IPS-11a (cell line): ENCODE measurements around the gene STC2.
"Not testable (repeated sequence)": the region's sequence is repeated elsewhere in the genome, so short reads cannot be mapped to it uniquely, and the experiment has no call there.

Source experiments
- H3K4me3 ChIP-seq: one replicate; pipeline ENCODE4 v1.5.1; 2013; ENCODE audit warnings: low read depth, low read length, control low read depth

Gene STC2

GRCh38 chr5:173327948-173328843, at the start of gene STC2:
Gene STC2 (minus strand): TSS chr5:173328414. CDS start chr5:173328193, 221 bp downstream.
- H3K4me3 ChIP-seq: peak within 1 kb of the TSS; percentile 94

- no peak overlapping the region for H3K4me3 ChIP-seq
Observed at GRCh38 chr5:173371400-173371799, 43.2 kb upstream of the STC2 start.

- not testable (repeated sequence) for H3K4me3 ChIP-seq
Observed at GRCh38 chr5:173363406-173363805, 35.2 kb upstream of the STC2 start.

- H3K4me3 ChIP-seq: no peak overlapping the region
Observed at GRCh38 chr5:173355561-173355960, 27.3 kb upstream of the STC2 start.

GRCh38 chr5:173354645-173355044, 26.4 kb upstream of the STC2 start:
- no peak overlapping the region for H3K4me3 ChIP-seq

GRCh38 chr5:173352366-173353349, 24.4 kb upstream of the STC2 start:
- H3K4me3 ChIP-seq: no peak overlapping the region

GRCh38 chr5:173342813-173343755, 14.9 kb upstream of the STC2 start:
- H3K4me3 ChIP-seq: no peak overlapping the region

- H3K4me3 ChIP-seq: no peak overlapping the region
Observed at GRCh38 chr5:173341961-173342430, 13.8 kb upstream of the STC2 start.

GRCh38 chr5:173340984-173341383, 12.8 kb upstream of the STC2 start:
- H3K4me3 ChIP-seq: no peak overlapping the region

- H3K4me3 ChIP-seq: no peak overlapping the region
Observed at GRCh38 chr5:173340451-173340850, 12.2 kb upstream of the STC2 start.

GRCh38 chr5:173339286-173339685, 11.1 kb upstream of the STC2 start:
- no peak overlapping the region for H3K4me3 ChIP-seq

GRCh38 chr5:173338380-173339015, 10.3 kb upstream of the STC2 start:
- H3K4me3 ChIP-seq: no peak overlapping the region

GRCh38 chr5:173334808-173335207, 6.6 kb upstream of the STC2 start:
- no peak overlapping the region for H3K4me3 ChIP-seq

- no peak overlapping the region for H3K4me3 ChIP-seq
Observed at GRCh38 chr5:173333925-173334661, 5.9 kb upstream of the STC2 start.

GRCh38 chr5:173331956-173332479, 3.8 kb upstream of the STC2 start:
- H3K4me3 ChIP-seq: no peak overlapping the region

- H3K4me3 ChIP-seq: no peak overlapping the region
Observed at GRCh38 chr5:173331287-173331686, 3.1 kb upstream of the STC2 start.

GRCh38 chr5:173330338-173331206, 2.4 kb upstream of the STC2 start:
- no peak overlapping the region for H3K4me3 ChIP-seq
